SU-DHL-6 (cell line): ENCODE results near the gene SH2D1B.

Experiments used
- EZH2phosphoT487 ChIP-seq: fragments of 200-600 bp; sonication (generic), shearing (Covaris generic); conservative IDR thresholded peaks from 2 replicates; pipeline ENCODE4 v1.6.1; 2018; ENCODE audit warnings: mild to moderate bottlenecking, antibody characterized with exemption, low read length, moderate library complexity, mixed read lengths
- TF ChIP-seq, protein P1 (sequence below): fragments of 200-600 bp; sonication (generic); IDR thresholded peaks from one replicate; pipeline ENCODE4 v1.5.1; 2017; ENCODE audit warnings: antibody characterized with exemption, mild to moderate bottlenecking, low read length, moderate library complexity; ENCODE audit not compliant: insufficient read depth, poor library complexity, severe bottlenecking

DNA sequence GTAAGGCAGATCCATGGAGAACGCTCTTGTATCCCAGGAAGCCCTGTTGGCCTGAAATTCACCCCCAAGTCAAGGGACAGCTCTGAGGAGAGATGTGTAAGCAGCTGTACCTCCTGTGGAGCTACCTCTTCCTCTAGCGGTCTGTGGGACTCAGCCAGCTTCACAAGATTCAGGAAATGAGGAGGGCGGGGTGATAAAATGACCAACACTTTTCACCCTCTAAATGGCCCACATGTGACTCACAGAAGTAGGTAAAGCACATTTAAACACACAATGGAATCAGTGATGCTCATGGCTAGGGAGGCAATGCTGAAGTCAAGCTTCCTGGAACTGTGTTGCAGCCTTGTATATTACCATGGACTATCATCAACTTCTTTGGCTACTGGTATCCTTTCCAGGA is at the start of gene SH2D1B:
- TF ChIP-seq, protein P1, sequence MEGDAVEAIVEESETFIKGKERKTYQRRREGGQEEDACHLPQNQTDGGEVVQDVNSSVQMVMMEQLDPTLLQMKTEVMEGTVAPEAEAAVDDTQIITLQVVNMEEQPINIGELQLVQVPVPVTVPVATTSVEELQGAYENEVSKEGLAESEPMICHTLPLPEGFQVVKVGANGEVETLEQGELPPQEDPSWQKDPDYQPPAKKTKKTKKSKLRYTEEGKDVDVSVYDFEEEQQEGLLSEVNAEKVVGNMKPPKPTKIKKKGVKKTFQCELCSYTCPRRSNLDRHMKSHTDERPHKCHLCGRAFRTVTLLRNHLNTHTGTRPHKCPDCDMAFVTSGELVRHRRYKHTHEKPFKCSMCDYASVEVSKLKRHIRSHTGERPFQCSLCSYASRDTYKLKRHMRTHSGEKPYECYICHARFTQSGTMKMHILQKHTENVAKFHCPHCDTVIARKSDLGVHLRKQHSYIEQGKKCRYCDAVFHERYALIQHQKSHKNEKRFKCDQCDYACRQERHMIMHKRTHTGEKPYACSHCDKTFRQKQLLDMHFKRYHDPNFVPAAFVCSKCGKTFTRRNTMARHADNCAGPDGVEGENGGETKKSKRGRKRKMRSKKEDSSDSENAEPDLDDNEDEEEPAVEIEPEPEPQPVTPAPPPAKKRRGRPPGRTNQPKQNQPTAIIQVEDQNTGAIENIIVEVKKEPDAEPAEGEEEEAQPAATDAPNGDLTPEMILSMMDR: no peak
- TF ChIP-seq EZH2phosphoT487: no peak
